GM21447 (cell line): ENCODE data around the gene PBX1.

ENCODE experiments used
- ATAC-seq: cut with Tn5 transposase; IDR thresholded peaks from one replicate; pipeline ENCODE4 v1.9.1; 2021; ENCODE audit not compliant: unreplicated experiment

PBX1 gene

GRCh38 chr1:164801246-164801731, 242.3 kb downstream of the PBX1 start:
- no peak for ATAC-seq

GRCh38 chr1:164801791-164802502, 243.0 kb downstream of the PBX1 start:
- no peak for ATAC-seq

DNA sequence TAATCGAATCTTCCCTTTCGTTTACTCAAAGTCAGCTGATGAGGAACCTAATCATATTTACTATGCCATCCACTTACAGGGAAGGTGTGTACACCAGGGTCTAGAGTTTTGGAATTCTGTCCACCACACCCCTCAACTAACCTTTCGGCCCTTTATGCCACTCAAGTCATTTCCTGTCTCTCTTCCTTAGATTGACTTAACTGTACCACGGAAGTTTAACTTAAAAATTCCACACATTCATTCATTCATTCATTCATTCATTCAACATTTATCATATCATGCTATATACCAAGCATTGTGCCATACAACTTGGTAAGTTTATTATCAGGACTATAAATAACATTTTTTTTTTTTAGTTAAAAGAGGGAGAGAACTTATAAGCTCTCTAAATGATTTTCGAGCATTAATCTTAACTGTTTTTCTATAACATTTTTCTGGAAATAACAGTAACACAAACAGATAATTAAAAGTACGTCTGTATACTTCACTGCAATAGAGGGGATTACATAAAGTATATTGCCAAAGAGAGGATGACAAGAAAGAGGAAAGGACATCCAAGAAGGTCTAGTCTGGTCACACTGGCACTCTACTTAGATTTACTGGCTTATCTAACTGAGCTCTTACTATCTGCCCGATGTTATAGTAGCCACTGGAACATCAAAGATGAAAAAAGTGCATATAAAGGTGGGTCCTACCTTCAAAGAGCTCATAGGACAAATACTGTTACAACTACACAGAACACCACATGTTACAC, 243.7 kb downstream of the PBX1 start:
- no peak for ATAC-seq

- no peak for ATAC-seq
These were observed 244.4 kb downstream of the PBX1 start for GRCh38 chr1:164803366-164803765.

- no peak for ATAC-seq
These were observed 245.4 kb downstream of the PBX1 start for GRCh38 chr1:164804366-164804765.

GRCh38 chr1:164805399-164805798, 246.4 kb downstream of the PBX1 start:
- ATAC-seq: no peak

DNA sequence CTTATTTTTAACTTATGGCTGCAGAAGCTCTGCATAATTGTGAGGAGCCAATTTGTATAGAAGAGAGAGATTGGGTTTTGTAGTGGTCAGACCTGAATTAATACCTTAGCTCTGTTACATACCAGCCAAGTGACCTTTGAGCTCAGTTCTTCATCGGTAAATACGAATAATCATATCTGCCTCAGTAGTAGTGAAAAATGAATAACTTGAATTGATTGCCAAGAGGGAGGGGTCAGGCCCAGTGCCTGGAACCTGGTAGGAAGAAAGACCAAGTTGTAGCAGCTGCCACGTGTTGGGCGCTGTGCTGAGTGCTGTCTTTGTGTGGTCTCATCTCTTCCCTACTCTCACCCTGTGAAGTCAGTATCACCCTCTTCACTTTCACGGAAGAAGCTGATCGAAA, 247.5 kb downstream of the PBX1 start:
- no peak for ATAC-seq

GRCh38 chr1:164813776-164814175, 254.8 kb downstream of the PBX1 start:
- no peak for ATAC-seq

DNA sequence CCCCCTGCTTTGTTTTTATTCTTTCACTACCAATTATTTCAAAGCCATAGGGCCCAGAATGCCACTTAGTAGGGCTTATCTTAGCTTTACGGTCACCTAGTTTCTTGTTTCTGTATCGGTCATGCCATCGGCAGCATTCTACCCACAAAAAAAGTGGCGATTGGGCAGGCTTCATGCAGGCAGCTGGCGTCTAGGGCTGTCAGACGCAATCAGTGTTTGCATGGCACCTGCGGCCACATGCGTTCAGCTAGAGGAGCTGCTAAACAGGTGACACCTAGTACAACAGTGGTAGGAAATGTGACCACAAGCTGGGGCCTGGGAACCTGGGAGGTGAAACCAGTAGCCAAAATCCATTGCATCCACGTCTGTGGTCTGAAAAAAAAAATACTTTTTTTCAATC, 262.7 kb downstream of the PBX1 start:
- no peak for ATAC-seq

DNA sequence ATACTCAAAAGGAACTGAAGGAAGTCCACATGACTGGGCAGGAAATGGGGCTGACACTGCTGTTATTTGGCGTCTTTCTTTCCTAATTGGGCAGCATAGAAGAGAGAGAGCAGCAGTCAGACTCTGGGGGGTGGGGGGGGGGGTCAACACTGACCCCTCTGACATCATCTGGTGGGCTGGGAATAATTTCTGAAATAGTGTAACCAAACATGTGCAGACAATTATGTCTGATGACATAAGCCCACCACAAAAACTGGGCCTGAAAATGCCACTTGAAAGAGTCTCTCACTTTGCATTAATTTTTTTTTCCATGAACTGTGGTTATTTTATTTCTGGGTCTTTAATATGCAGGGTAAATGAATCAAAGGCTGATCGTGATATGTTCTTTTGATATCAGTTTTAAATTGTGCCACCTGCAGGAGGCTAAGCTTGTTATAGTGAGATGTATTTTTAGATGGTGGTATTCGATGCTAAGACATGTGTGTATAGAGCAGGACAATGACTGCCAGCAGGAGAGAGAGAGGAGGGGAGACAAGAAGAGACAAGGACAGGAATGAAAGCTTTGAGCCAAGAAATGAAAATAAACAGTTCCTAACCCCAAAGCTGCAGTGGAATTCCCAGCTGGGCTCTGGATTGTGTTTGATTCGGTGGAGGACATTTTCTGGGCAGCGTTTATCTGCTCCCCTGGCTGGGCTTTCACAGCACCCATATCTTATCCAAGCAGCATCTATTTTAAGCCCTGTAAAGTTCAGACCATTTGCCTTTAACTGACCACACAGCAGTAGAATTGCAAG, 264.7 kb downstream of the PBX1 start:
- ATAC-seq: no peak

DNA sequence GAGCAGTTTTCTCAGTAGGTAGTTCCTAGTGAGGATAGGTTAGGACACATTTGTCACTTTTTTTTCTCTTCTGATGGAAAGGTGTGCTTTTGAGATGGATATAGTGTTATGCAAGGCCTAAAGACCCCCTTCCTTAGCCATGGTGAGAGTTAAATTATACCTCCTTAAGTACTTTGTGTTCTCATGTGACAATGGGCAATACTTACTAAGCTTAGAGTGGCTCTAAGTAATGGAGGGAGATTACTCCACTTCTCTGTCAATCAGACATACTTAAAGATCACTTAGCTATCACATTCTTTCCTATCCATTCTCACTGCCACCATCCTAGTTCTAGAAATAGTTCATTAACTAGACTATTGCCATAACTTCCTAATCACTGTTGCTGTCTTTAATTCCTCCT, 265.6 kb downstream of the PBX1 start:
- no peak for ATAC-seq

DNA sequence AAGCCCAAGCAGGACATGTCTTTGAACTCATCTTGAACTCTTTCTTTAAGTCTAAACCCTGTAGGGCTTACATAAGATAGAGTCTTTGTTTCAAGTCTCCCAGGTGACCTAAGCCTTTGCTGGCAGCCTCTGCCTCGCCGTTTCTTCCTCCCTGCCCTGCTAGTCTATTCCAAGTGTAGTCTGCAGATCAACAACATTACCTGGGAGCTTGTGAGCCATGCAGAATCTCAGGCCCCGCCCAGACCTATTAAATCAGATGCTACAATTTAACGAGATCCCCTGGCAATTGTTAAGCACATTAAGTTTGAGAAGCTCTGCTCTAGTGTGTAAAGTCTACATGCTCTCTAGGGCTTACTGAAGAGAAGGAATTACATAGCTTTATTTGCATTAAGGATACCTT, 271.6 kb downstream of the PBX1 start:
- no peak for ATAC-seq

GRCh38 chr1:164834641-164835040, 275.7 kb downstream of the PBX1 start:
- no peak for ATAC-seq

- no peak for ATAC-seq
These were observed 277.6 kb downstream of the PBX1 start for GRCh38 chr1:164836614-164837018.

DNA sequence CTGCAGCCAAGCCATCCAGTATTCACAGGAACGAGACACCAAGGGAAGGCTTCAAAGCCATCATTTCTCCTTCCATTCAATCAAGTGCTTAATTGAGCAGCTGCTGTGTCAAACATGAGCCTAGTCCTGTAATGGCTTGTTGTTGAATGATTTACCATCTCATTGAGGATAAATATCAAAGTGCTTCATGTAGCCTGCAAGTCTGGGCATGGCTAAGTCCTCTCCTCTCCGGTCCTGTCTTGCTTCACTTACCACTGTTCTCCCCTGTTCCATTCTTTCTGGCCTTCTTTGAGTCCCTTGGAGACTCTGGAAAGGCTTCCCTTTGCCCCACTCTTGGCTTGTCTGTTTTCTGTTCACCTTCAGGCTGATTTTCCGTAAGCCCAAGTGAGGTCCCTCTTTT, 279.8 kb downstream of the PBX1 start:
- no peak for ATAC-seq

- no peak for ATAC-seq
These were observed 282.0 kb downstream of the PBX1 start for GRCh38 chr1:164840936-164841335.

- no peak for ATAC-seq
These were observed 282.9 kb downstream of the PBX1 start for GRCh38 chr1:164841702-164842465.

- no peak for ATAC-seq
These were observed 283.9 kb downstream of the PBX1 start for GRCh38 chr1:164842870-164843269.

DNA sequence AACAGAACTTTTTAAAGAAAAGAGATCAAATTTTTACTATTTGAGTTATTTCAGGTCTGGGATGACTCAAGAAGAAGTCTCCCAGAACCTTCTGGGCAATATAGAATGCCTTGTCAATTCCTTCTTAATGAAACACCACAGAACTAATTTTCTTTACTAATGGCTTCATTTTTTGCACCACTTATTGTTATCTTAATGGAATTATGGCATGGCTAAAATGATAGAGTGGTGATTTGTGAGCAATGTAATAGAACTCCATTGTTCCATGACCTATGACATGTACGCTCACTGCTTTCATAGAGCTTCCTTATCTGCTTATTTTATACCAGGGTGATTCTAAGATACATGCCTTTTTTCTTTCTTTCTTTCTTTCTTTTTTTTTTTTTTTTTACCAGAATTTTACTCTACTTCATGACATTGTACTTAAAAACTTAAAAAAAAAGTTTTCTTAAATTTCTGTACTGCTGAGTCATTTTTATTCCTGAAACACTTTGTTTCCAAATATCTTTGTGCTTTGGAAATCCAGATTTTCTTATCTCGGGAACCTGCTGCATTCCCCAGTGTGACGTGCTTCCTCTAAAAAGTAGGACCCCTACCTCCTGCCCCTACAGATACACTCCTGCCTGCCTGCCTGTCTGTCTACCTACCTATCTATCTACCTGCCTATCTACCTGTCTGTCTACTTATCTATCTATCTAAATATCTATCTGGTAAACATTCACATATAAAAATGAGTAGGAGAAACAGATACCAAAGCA, 284.9 kb downstream of the PBX1 start:
- no peak for ATAC-seq
